Caco-2 (cell line): ENCODE data around the gene FARP1. TPM values are rescaled to one million over a fixed set of nuclear protein-coding genes. Genes with fewer than 3 reads are reported as not detected.

Experiments
- BruUV-seq: library from RNA; stranded (reverse); fragments of 400-500 nt; replicated peaks from 2 replicates; lab custom pipeline; 2021; lab: Mats Ljungman, UMichigan
- CTCF ChIA-PET: fragments of 300-600 bp; sonication (Branson Sonifier 250); formaldehyde crosslinking; loops from one replicate; lab custom pipeline; 2022; ENCODE audit warnings: antibody characterized with exemption; lab: Charles Lee
- POLR2A ChIA-PET: fragments of 300-600 bp; sonication (Branson Sonifier 250); formaldehyde crosslinking; loops from one replicate; lab custom pipeline; 2022; ENCODE audit warnings: antibody characterized with exemption; lab: Charles Lee
- DNase-seq, 2 experiments: peaks; one replicate each; pipeline versions ENCODE4 v3.0.0 to v3.0.0-alpha.2; 2020 to 2022
- H3K27me3 ChIP-seq: replicated peaks from 2 replicates; pipeline ENCODE4 v1.6.0; 2011; ENCODE audit warnings: low read length; ENCODE audit not compliant: control insufficient read depth, insufficient read depth
- H3K36me3 ChIP-seq: 2 replicates; pipeline ENCODE4 v1.5.1; 2011; ENCODE audit warnings: low read length; ENCODE audit not compliant: control insufficient read depth, insufficient read depth
- H3K4me1 ChIP-seq: fragments of 250-450 bp; sonication (Bioruptor Pico); 2 replicates; pipeline ENCODE4 v1.5.1; 2020; ENCODE audit warnings: mild to moderate bottlenecking
- H3K4me3 ChIP-seq: 2 replicates; pipeline ENCODE4 v1.5.1; 2011; ENCODE audit warnings: low read depth, mild to moderate bottlenecking, control low read depth, low read length
- H3K9me3 ChIP-seq: fragments of 250-450 bp; sonication (Bioruptor Pico); 2 replicates; pipeline ENCODE4 v1.5.1; 2020; ENCODE audit warnings: mild to moderate bottlenecking, moderate library complexity
- H3K27ac Mint-ChIP-seq: one replicate; pipeline ENCODE4 v1.8.0; 2022; ENCODE audit warnings: mixed read lengths; ENCODE audit not compliant: unreplicated experiment
- H3K27me3 Mint-ChIP-seq: one replicate; pipeline ENCODE4 v1.8.0; 2022; ENCODE audit warnings: mixed read lengths; ENCODE audit not compliant: insufficient read depth, unreplicated experiment
- H3K36me3 Mint-ChIP-seq: one replicate; pipeline ENCODE4 v1.8.0; 2022; ENCODE audit warnings: mild to moderate bottlenecking, mixed read lengths; ENCODE audit not compliant: insufficient read depth, unreplicated experiment
- H3K4me1 Mint-ChIP-seq: one replicate; pipeline ENCODE4 v1.8.0; 2022; ENCODE audit warnings: low read depth, mixed read lengths; ENCODE audit not compliant: unreplicated experiment
- H3K4me3 Mint-ChIP-seq: one replicate; pipeline ENCODE4 v1.8.0; 2022; ENCODE audit warnings: mild to moderate bottlenecking, moderate library complexity, mixed read lengths; ENCODE audit not compliant: unreplicated experiment
- H3K9me3 Mint-ChIP-seq: one replicate; pipeline ENCODE4 v1.8.0; 2022; ENCODE audit warnings: mixed read lengths; ENCODE audit not compliant: unreplicated experiment
- intact Hi-C: fragments of 100-400 bp; cut with micrococcal nuclease; formaldehyde crosslinking; loops from one replicate; pipeline ENCODE4 v1.10.0; 2022; ENCODE audit not compliant: unreplicated experiment
- total RNA-seq: library from RNA; stranded (reverse); gene quantifications from 2 replicates; pipeline ENCODE4 v1.2.3, GENCODE V29; 2022
- TF ChIP-seq, protein P1 (sequence below), 2 experiments: fragments of 200-600 bp in 1 of 2; IDR thresholded peaks; 1 replicate in 1 of 2; 2 replicates in 1 of 2; pipeline versions ENCODE4 v1.5.1 to v1.8.0; 2011 to 2022; ENCODE audit warnings: antibody characterized with exemption in 1 of 2, control low read depth in 1 of 2, inconsistent platforms in 1 of 2, low read depth in 1 of 2, low read length in 1 of 2, mild to moderate bottlenecking in 1 of 2, moderate library complexity in 1 of 2; ENCODE audit not compliant: insufficient read depth in 1 of 2, severe bottlenecking in 1 of 2, unreplicated experiment in 1 of 2

The FARP1 gene
- total RNA-seq, 1 experiment from 2014 or later: 189 TPM

DNA sequence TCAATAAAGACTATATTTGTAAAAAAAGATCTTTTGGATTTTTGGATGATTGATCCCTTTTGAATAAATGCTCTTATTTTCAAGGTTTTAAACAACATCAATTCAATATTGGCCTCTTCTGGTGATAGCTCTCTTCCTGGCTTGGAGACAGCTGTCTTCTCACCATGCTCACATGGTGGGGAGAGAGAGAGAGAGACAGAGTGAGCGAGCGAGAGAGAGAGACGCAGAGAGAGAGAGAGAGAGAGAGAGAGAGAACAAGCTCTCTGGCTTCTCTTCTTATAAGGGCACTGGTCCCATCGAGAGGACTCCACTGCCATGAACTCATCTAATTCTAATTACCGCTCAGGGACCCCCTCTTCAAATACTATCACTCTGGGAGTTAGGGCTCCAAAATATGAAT lies 32.1 kb upstream of the FARP1 start:
- peak in 1 of 2 experiments; percentile 4 for DNase-seq
- Histone ChIP-seq H3K9me3 (no peaks in the 10 kb centered on the region), H3K4me3 (no peak overlapping the region), H3K36me3 (no peaks in the 10 kb centered on the region), H3K27me3 (no peaks in the 10 kb centered on the region), H3K4me1 (no peaks in the 10 kb centered on the region)
- Mint-ChIP-seq H3K9me3 (peaks cover 11% of the 10 kb centered on the region), H3K4me3 (no peak overlapping the region), H3K36me3 (no peaks in the 10 kb centered on the region), H3K4me1 (no peaks in the 10 kb centered on the region), H3K27ac (no peak overlapping the region), H3K27me3 (no peaks in the 10 kb centered on the region)
- TF ChIP-seq, protein P1, sequence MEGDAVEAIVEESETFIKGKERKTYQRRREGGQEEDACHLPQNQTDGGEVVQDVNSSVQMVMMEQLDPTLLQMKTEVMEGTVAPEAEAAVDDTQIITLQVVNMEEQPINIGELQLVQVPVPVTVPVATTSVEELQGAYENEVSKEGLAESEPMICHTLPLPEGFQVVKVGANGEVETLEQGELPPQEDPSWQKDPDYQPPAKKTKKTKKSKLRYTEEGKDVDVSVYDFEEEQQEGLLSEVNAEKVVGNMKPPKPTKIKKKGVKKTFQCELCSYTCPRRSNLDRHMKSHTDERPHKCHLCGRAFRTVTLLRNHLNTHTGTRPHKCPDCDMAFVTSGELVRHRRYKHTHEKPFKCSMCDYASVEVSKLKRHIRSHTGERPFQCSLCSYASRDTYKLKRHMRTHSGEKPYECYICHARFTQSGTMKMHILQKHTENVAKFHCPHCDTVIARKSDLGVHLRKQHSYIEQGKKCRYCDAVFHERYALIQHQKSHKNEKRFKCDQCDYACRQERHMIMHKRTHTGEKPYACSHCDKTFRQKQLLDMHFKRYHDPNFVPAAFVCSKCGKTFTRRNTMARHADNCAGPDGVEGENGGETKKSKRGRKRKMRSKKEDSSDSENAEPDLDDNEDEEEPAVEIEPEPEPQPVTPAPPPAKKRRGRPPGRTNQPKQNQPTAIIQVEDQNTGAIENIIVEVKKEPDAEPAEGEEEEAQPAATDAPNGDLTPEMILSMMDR (IDR thresholded peaks at IDR 0.05; ENCODE audit: insufficient read depth in 1 of 2, low read depth in 1 of 2, low read length in 1 of 2, severe bottlenecking in 1 of 2, unreplicated experiment in 1 of 2): no peak
- no TSS peak for BruUV-seq
- CTCF ChIA-PET: no interaction called here
- intact Hi-C loops: no loop called here
- POLR2A ChIA-PET: no interaction called here

DNA sequence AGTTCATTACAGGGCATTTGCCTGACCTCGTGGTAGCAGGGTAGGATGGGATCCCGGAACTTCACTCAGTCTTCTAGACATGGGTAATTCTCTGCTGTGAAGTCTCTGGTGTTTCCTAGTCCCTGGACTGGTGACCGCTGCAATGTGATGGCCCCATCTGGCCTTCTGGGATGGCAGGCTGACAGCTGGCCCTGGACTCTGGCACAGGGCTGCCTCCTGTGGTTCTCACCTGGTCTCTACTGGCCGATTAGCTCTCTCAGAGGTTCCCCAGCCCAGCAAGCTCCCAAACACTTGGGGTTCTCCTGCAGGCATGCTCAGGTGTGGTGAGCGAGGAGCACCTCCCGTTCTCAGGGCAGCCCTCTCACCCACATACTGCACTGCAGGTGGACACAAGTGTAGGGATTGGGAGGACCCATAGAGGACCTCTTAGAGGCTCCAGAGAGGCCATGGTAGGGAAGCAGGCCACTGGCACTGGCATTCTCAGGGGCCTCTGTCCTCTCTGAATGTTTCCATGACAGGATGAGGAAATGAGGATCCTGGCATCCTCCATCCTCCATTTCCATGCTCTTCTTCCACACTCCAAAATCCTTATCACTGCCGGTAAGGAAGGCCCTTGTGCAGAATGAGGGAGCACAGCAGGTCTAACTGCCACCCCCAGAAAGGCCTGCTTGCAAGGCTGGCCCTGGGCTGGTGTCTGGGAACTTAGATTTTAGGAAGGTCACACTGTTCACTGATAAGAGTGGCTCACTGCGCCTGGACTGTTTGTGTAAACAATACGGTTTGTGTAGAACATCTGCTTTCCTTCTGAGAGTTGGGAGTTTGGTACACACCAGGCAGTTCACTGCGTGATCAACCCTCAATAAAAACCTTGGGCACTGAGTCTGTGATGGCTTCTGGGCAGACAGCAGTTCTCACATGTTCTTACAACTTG lies 31.5 kb upstream of the FARP1 start:
- H3K36me3 Mint-ChIP-seq: no peaks in the 10 kb centered on the region
- TF ChIP-seq, protein P1 (IDR thresholded peaks at IDR 0.05; ENCODE audit: insufficient read depth in 1 of 2, low read depth in 1 of 2, low read length in 1 of 2, severe bottlenecking in 1 of 2, unreplicated experiment in 1 of 2): no peak

DNA sequence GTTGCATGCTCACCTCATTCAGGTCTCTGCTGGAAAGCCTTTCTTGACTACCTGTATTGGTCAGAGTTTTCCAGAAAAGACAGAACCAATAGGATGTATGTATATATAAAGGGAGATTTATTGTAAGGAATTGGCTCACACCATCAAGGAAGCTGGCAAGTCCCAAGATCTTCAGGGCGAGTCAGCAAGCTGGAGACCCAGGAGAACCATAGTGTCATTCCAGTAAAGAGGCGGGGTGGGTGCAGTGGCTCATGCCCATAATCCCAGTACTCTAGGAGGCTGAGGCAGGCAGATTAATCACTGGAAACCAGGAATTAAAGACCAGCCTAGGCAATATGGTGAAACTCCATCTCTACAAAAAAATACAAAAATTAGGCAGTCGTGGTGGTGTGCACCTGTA lies 30.4 kb upstream of the FARP1 start:
- Mint-ChIP-seq H3K4me3 (no peak overlapping the region), H3K27ac (no peak overlapping the region), H3K9me3 (no peaks in the 10 kb centered on the region), H3K4me1 (peaks cover 1% of the 10 kb centered on the region), H3K36me3 (no peaks in the 10 kb centered on the region), H3K27me3 (no peaks in the 10 kb centered on the region)
- POLR2A ChIA-PET: no interaction called here
- CTCF ChIA-PET: no interaction called here
- no TSS peak for BruUV-seq
- TF ChIP-seq, protein P1 (IDR thresholded peaks at IDR 0.05; ENCODE audit: insufficient read depth in 1 of 2, low read depth in 1 of 2, low read length in 1 of 2, severe bottlenecking in 1 of 2, unreplicated experiment in 1 of 2): no peak
- H3K9me3 ChIP-seq: no peaks in the 10 kb centered on the region
- no peaks in the 10 kb centered on the region for H3K36me3 ChIP-seq
- no peak for DNase-seq
- H3K4me3 ChIP-seq: no peak overlapping the region
- no peaks in the 10 kb centered on the region for H3K27me3 ChIP-seq
- H3K4me1 ChIP-seq: no peaks in the 10 kb centered on the region
- intact Hi-C loops: no loop called here

More for the DNA sequence above, 31.5 kb upstream of the FARP1 start:
- ChIA-PET CTCF (no interaction called here), POLR2A (no interaction called here)
- Histone ChIP-seq H3K4me3 (no peak overlapping the region), H3K36me3 (no peaks in the 10 kb centered on the region), H3K4me1 (no peaks in the 10 kb centered on the region), H3K27me3 (no peaks in the 10 kb centered on the region), H3K9me3 (no peaks in the 10 kb centered on the region)
- Mint-ChIP-seq H3K9me3 (peaks cover 5% of the 10 kb centered on the region), H3K27ac (no peak overlapping the region), H3K4me1 (no peaks in the 10 kb centered on the region), H3K4me3 (no peak overlapping the region), H3K27me3 (no peaks in the 10 kb centered on the region)
- intact Hi-C loops: no loop called here
- no peak for DNase-seq
- BruUV-seq: no TSS peak
